Smooth muscle cell (in vitro differentiated cells): ENCODE data around the gene IL4R. TPM values are rescaled to one million over a fixed set of nuclear protein-coding genes. Genes with fewer than 3 reads are reported as not detected.

Experiments
- DNase-seq: peaks from one replicate; lab custom pipeline; 2025; ENCODE audit not compliant: unreplicated experiment; lab: John Stamatoyannopoulos, UW
- H2AFZ ChIP-seq: fragments of 200-600 bp; sonication (generic); 2 replicates; pipeline ENCODE4 v1.6.0; 2016; ENCODE audit warnings: antibody characterized with exemption, low read depth, mild to moderate bottlenecking
- H3F3A ChIP-seq: fragments of 200-600 bp; sonication (generic); 2 replicates; pipeline ENCODE4 v1.6.0; 2017; ENCODE audit warnings: antibody characterized with exemption, low read depth
- H3K27ac ChIP-seq: fragments of 200-600 bp; sonication (generic); 2 replicates; pipeline ENCODE4 v1.5.1; 2016; ENCODE audit warnings: low read depth, mild to moderate bottlenecking
- H3K27me3 ChIP-seq: fragments of 200-600 bp; sonication (generic); 2 replicates; pipeline ENCODE4 v1.6.1; 2016; ENCODE audit warnings: low read depth, mild to moderate bottlenecking
- H3K36me3 ChIP-seq: fragments of 200-600 bp; sonication (generic); 2 replicates; pipeline ENCODE4 v1.5.1; 2016; ENCODE audit warnings: low read depth
- H3K4me1 ChIP-seq: fragments of 200-600 bp; sonication (generic); 2 replicates; pipeline ENCODE4 v1.5.1; 2016; ENCODE audit warnings: low read depth
- H3K4me2 ChIP-seq: fragments of 200-600 bp; sonication (generic); 2 replicates; pipeline ENCODE4 v1.6.0; 2016; ENCODE audit warnings: mild to moderate bottlenecking
- H3K4me3 ChIP-seq: fragments of 200-600 bp; sonication (generic); 2 replicates; pipeline ENCODE4 v1.5.1; 2016; ENCODE audit warnings: mild to moderate bottlenecking
- H3K79me2 ChIP-seq: fragments of 200-600 bp; sonication (generic); 2 replicates; pipeline ENCODE4 v1.6.0; 2016; ENCODE audit warnings: low read depth, mild to moderate bottlenecking
- H3K9ac ChIP-seq: fragments of 200-600 bp; sonication (generic); 2 replicates; pipeline ENCODE4 v1.6.0; 2016; ENCODE audit warnings: low read depth
- H3K9me3 ChIP-seq: fragments of 200-600 bp; sonication (generic); replicated peaks from 2 replicates; pipeline ENCODE4 v1.5.1; 2016; ENCODE audit warnings: low read depth
- H4K20me1 ChIP-seq: fragments of 200-600 bp; sonication (generic); 2 replicates; pipeline ENCODE4 v1.6.0; 2016; ENCODE audit warnings: low read depth
- WGBS: methylation state at CpG from one replicate; pipeline ENCODE4 v1.1.7; 2016; ENCODE audit warnings: low lambda C conversion rate; 5-methylcytosine and 5-hydroxymethylcytosine counted together
- polyA plus RNA-seq: library from polyadenylated mRNA; unstranded; fragments of >200 nt; fragmentation: Nextera tagmentation; extraction: Ambion mirVana; gene quantifications from 2 replicates; pipeline ENCODE4 v1.2.1, GENCODE V29; 2016
- total RNA-seq: library from RNA; depleted of rRNA; stranded (reverse); fragments of >200 nt; gene quantifications from 2 replicates; pipeline ENCODE4 v1.2.3, GENCODE V29; 2014
- TF ChIP-seq, protein P1 (sequence below): fragments of 200-600 bp; sonication (generic); IDR thresholded peaks from 2 replicates; pipeline ENCODE4 v1.5.1; 2017; ENCODE audit warnings: borderline replicate concordance, mild to moderate bottlenecking, antibody characterized with exemption; ENCODE audit not compliant: insufficient read depth, poor library complexity, severe bottlenecking

The IL4R gene
- total and polyA plus RNA-seq, 2 experiments from 2014 or later: 13.4 to 24.0 TPM

DNA sequence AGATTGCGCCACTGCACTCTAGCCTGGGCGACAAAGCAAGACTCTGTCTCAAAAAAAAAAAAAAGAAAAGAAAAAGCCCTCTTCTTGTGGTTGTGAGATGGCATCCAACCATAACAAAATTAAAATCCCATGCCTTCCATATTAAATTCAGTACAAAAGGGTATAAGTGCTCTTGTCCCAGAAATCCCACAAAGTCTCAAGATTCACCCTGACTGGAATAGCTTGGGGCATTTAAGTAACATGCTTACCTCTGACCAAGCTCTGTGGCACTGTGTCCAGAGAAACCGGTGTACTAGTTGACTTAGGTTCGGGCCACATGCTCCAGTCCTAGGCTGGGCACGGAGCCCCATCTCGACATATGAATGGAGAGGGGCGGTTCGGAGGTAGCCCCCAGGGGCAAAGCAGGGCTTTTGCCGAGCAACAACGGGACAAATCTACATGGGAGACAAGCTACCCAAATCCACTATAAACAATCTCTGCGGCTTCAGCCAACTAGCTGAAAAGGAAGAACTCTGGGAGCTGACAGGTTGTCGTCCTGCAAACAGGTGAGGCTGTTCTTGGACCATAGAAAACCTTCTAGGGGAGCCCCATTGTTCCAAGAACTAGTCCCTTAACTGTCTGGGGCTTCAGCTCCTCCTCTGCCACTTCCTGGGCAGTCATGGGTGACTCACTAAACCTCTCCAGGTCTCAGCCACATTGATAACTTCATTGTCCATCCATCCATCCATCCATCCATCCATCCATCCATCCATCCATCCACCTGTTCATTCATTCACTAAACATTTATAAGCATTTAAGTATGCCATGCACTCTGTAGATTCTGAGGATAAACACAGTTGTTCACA lies 10.3 kb upstream of the IL4R start:
- H3K4me2 ChIP-seq: no peak overlapping the region
- TF ChIP-seq, protein P1, sequence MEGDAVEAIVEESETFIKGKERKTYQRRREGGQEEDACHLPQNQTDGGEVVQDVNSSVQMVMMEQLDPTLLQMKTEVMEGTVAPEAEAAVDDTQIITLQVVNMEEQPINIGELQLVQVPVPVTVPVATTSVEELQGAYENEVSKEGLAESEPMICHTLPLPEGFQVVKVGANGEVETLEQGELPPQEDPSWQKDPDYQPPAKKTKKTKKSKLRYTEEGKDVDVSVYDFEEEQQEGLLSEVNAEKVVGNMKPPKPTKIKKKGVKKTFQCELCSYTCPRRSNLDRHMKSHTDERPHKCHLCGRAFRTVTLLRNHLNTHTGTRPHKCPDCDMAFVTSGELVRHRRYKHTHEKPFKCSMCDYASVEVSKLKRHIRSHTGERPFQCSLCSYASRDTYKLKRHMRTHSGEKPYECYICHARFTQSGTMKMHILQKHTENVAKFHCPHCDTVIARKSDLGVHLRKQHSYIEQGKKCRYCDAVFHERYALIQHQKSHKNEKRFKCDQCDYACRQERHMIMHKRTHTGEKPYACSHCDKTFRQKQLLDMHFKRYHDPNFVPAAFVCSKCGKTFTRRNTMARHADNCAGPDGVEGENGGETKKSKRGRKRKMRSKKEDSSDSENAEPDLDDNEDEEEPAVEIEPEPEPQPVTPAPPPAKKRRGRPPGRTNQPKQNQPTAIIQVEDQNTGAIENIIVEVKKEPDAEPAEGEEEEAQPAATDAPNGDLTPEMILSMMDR: no peak
- WGBS: 90% methylated on average over 12 of the region's 12 CpGs

DNA sequence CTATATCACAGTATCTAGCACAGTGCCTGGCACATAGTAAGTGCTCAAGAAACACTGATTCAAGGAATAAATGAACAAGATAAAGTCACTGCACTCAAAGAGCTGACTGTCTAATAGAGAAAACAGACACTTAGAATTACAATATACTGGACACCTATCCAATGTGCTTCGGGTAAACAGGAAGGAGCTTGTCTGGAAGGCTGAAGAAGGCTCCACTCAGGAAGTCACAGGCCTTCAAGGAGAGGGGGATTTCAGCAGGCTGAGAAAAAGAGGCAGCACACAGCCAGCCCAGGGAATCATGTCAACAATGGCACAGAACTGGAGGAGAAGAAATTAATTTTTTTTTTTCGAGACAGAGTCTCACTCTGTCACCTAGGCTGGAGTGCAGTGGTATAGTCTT lies 9.7 kb upstream of the IL4R start:
- H4K20me1 ChIP-seq: no peaks in the 10 kb centered on the region
- no peak for DNase-seq
- no peaks in the 10 kb centered on the region for H3K27me3 ChIP-seq
- no peak overlapping the region for H3K9ac ChIP-seq
- no peak overlapping the region for H2AFZ ChIP-seq
- TF ChIP-seq, protein P1: no peak
- H3K4me3 ChIP-seq: no peak overlapping the region
- no peaks in the 10 kb centered on the region for H3K79me2 ChIP-seq
- 80% methylated on average over 2 of the region's 2 CpGs for WGBS
- no peaks in the 10 kb centered on the region for H3K9me3 ChIP-seq
- H3K4me2 ChIP-seq: no peak overlapping the region
- no peak overlapping the region for H3K27ac ChIP-seq
- no peaks in the 10 kb centered on the region for H3K4me1 ChIP-seq
- no peaks in the 10 kb centered on the region for H3K36me3 ChIP-seq
- no peaks in the 10 kb centered on the region for H3F3A ChIP-seq

More for the DNA sequence above, 10.3 kb upstream of the IL4R start:
- H3K27ac ChIP-seq: no peak overlapping the region
- H3K79me2 ChIP-seq: no peaks in the 10 kb centered on the region
- H3K9ac ChIP-seq: no peak overlapping the region
- no peaks in the 10 kb centered on the region for H3K4me1 ChIP-seq
- H4K20me1 ChIP-seq: no peaks in the 10 kb centered on the region
- H3F3A ChIP-seq: no peaks in the 10 kb centered on the region
- H3K4me3 ChIP-seq: no peak overlapping the region
- no peaks in the 10 kb centered on the region for H3K36me3 ChIP-seq
- no peak overlapping the region for H2AFZ ChIP-seq
- H3K9me3 ChIP-seq: no peaks in the 10 kb centered on the region
- no peaks in the 10 kb centered on the region for H3K27me3 ChIP-seq
- no peak for DNase-seq

DNA sequence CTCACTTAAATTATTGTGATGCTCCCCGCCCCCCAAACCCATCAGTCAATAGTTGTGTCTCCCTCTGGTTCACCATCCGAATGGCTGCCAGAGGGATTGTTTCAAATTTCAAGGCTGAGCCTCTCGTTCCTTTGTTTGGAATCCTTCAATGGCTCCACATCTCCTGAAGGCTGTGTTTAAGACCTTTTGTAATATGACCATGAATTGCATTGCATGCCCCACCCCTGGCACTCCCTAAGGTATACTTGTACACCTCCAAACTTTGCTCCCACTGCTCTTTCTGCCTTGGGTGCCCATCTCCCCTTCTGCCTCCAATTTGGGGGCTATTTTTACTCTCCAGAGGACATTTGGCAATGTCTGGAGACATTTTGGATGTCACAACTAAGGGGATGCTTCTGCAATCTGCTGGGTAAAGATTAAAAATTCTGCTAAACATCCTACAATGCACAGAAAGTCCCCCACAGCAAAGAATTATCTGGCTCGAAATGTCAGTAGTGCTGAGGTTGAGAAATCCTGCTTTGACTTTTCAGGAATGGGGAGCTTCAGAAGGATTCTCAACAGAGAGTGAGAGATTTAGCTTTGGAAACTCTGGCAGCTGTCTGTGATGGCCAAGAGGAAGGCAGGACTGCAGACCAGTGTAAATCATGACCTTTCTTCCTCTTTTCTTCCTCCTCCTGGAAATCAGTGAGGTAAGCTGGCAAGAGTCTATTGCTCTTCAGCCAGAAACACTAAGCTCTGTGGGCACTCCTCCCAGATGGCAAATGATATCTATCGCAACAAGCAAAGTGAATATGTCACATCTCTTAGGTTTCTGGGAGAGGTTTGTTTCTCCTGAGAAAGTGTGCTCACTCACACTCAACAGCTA lies 8.7 kb upstream of the IL4R start:
- Histone ChIP-seq H3K36me3 (no peaks in the 10 kb centered on the region), H3K27ac (no peak overlapping the region), H3F3A (no peaks in the 10 kb centered on the region), H4K20me1 (no peaks in the 10 kb centered on the region), H2AFZ (no peak overlapping the region), H3K9me3 (no peaks in the 10 kb centered on the region), H3K4me3 (no peak overlapping the region), H3K9ac (no peak overlapping the region), H3K4me2 (no peak overlapping the region), H3K27me3 (no peaks in the 10 kb centered on the region), H3K79me2 (no peaks in the 10 kb centered on the region), H3K4me1 (no peaks in the 10 kb centered on the region)
- DNase-seq: no peak
- TF ChIP-seq, protein P1: no peak
- 81% methylated on average over 5 of the region's 5 CpGs for WGBS
